Esophagus squamous epithelium (tissue), 5 donors: Measurements from ENCODE around the gene RPL3. TPM values are rescaled to one million over a fixed set of nuclear protein-coding genes. Genes with fewer than 3 reads are reported as not detected.
A peak's percentile ranks its signal among the peaks of the same experiment; 100 is the strongest.

Experiments
- DNase-seq: peaks from one replicate; lab custom pipeline; 2025; lab: John Stamatoyannopoulos, UW
- H3K27ac ChIP-seq, 4 donors: fragments of 200-600 bp; sonication (generic); one replicate each; pipeline ENCODE4 v1.5.1; 2016 to 2019; ENCODE audit warnings: mild to moderate bottlenecking in 1 of 4
- H3K27me3 ChIP-seq, 4 donors: fragments of 200-600 bp; sonication (generic); 1 replicate in 3 of 4; 2 replicates in 1 of 4; pipeline versions ENCODE4 v1.5.1 to v1.6.0; 2017 to 2021; ENCODE audit warnings: antibody characterized with exemption in 1 of 4
- H3K36me3 ChIP-seq, 3 donors: fragments of 200-600 bp; sonication (generic); one replicate each; pipeline ENCODE4 v1.5.1; 2016 to 2019
- H3K4me1 ChIP-seq, 3 donors: fragments of 200-600 bp; sonication (generic); one replicate each; pipeline ENCODE4 v1.5.1; 2017 to 2019
- H3K4me3 ChIP-seq, 4 donors: fragments of 200-600 bp; sonication (generic); 1 replicate in 3 of 4; 2 replicates in 1 of 4; pipeline ENCODE4 v1.5.1; 2016 to 2019; ENCODE audit warnings: mild to moderate bottlenecking in 2 of 4, moderate library complexity in 1 of 4
- H3K9me3 ChIP-seq, 3 donors: fragments of 200-600 bp; sonication (generic); one replicate each; pipeline ENCODE4 v1.5.1; 2016 to 2019
- CTCF ChIP-seq, 6 experiments: fragments of 450-650 bp in 4 of 6; fragments of 200-600 bp in 2 of 6; sonication (generic) in 2 of 6; IDR thresholded peaks; one replicate each; pipeline ENCODE4 v1.5.1; 2016 to 2019; ENCODE audit warnings: antibody characterized with exemption in 6 of 6, mild to moderate bottlenecking in 4 of 6, moderate library complexity in 4 of 6
- POLR2A ChIP-seq, 4 donors: fragments of 450-650 bp; IDR thresholded peaks; one replicate each; pipeline ENCODE4 v1.6.1; 2017; ENCODE audit warnings: antibody characterized with exemption in 4 of 4, mild to moderate bottlenecking in 4 of 4, moderate library complexity in 3 of 4
- WGBS, 2 donors: methylation state at CpG; one replicate each; pipeline ENCODE4 v1.1.5; 2018; 5-methylcytosine and 5-hydroxymethylcytosine counted together
- intact Hi-C: fragments of 100-400 bp; cut with DNase I; formaldehyde crosslinking; loops from one replicate; pipeline ENCODE4 v1.15.0; 2022
- total RNA-seq, 4 donors: library from RNA; depleted of rRNA; stranded (reverse); fragments of >200 nt; gene quantifications; one replicate each; pipeline ENCODE4 v1.1.0, GENCODE V29; 2016
- donor health status: DM: yes; HTN: yes; CAD: no.

Gene RPL3
- total RNA-seq, 4 donors from 2014 or later = 1,469 to 2,891 (median 2,008) TPM

GRCh38 chr22:39306456-39307361 lies 12.7 kb downstream of the RPL3 start:
- TF ChIP-seq POLR2A (IDR thresholded peaks at IDR 0.05) = no peak
- peak in 5 of 6 experiments; percentile 23 to 49 (median 26) for TF ChIP-seq CTCF (IDR thresholded peaks at IDR 0.05)
- no peak for DNase-seq
- H3K27ac ChIP-seq = peak overlapping the region in 1 of 4 donors; percentile 18
- H3K4me1 ChIP-seq = peaks cover 9 to 46% (median 21%) of the 10 kb centered on the region in 3 donors
- no peak overlapping the region for H3K4me3 ChIP-seq
- H3K27me3 ChIP-seq = peaks cover 0 to 2% (median 0%) of the 10 kb centered on the region in 4 donors
- WGBS, 2 donors = 82 to 100% methylated on average over 1 to 3 of the region's 14 CpGs
- peaks cover 3 to 7% (median 3%) of the 10 kb centered on the region in 3 donors for H3K36me3 ChIP-seq
- intact Hi-C loops = no loop called here
- no peaks in the 10 kb centered on the region for H3K9me3 ChIP-seq

GRCh38 chr22:39303892-39304671 lies 15.3 kb downstream of the RPL3 start:
- no peak for DNase-seq

GRCh38 chr22:39303358-39303757 lies 16.1 kb downstream of the RPL3 start:
- no peak for DNase-seq
- Histone ChIP-seq H3K9me3 (no peaks in the 10 kb centered on the region), H3K4me3 (no peak overlapping the region), H3K27ac (no peak overlapping the region), H3K36me3 (no peaks in the 10 kb centered on the region), H3K4me1 (peaks cover 1 to 37% (median 10%) of the 10 kb centered on the region in 3 donors), H3K27me3 (peaks cover 0 to 24% (median 0%) of the 10 kb centered on the region in 4 donors)
- intact Hi-C loops = no loop called here
- WGBS, 2 donors = 68 to 93% methylated on average over 5 to 11 of the region's 11 CpGs
- TF ChIP-seq POLR2A (IDR thresholded peaks at IDR 0.05) = no peak
- no peak for TF ChIP-seq CTCF (IDR thresholded peaks at IDR 0.05)

More at GRCh38 chr22:39303892-39304671, 15.3 kb downstream of the RPL3 start:
- no peak for TF ChIP-seq POLR2A (IDR thresholded peaks at IDR 0.05)
- H3K9me3 ChIP-seq = no peaks in the 10 kb centered on the region
- H3K27me3 ChIP-seq = peaks cover 0 to 24% (median 0%) of the 10 kb centered on the region in 4 donors
- 65 to 91% methylated on average over 4 to 8 of the region's 16 CpGs for WGBS, 2 donors
- H3K4me3 ChIP-seq = no peak overlapping the region
- no peaks in the 10 kb centered on the region for H3K36me3 ChIP-seq
- H3K27ac ChIP-seq = no peak overlapping the region
- intact Hi-C loops = no loop called here
- H3K4me1 ChIP-seq = peaks cover 9 to 41% (median 12%) of the 10 kb centered on the region in 3 donors

- H3K27me3 ChIP-seq = peaks cover 0 to 24% (median 0%) of the 10 kb centered on the region in 4 donors
- intact Hi-C loops = no loop called here
- no peak overlapping the region for H3K27ac ChIP-seq
- TF ChIP-seq POLR2A (IDR thresholded peaks at IDR 0.05) (no peak), CTCF (IDR thresholded peaks at IDR 0.05) (no peak)
- H3K4me3 ChIP-seq = no peak overlapping the region
- no peak for DNase-seq
- H3K36me3 ChIP-seq = no peaks in the 10 kb centered on the region
- H3K4me1 ChIP-seq = peaks cover 0 to 43% (median 10%) of the 10 kb centered on the region in 3 donors
- H3K9me3 ChIP-seq = no peaks in the 10 kb centered on the region
- 85 to 91% methylated on average over 2 of the region's 2 CpGs for WGBS, 2 donors
These were observed 16.9 kb downstream of the RPL3 start for GRCh38 chr22:39302431-39302960.

GRCh38 chr22:39301926-39302325 lies 17.5 kb downstream of the RPL3 start:
- 38% methylated on average over 3 to 6 of the region's 7 CpGs for WGBS, 2 donors
- no peak for DNase-seq
- Histone ChIP-seq H3K4me3 (no peak overlapping the region), H3K36me3 (no peaks in the 10 kb centered on the region), H3K27ac (no peak overlapping the region), H3K27me3 (peaks cover 0 to 25% (median 0%) of the 10 kb centered on the region in 4 donors), H3K4me1 (peaks cover 5 to 46% (median 15%) of the 10 kb centered on the region in 3 donors), H3K9me3 (no peaks in the 10 kb centered on the region)
- intact Hi-C loops = no loop called here
- TF ChIP-seq CTCF (IDR thresholded peaks at IDR 0.05) = no peak
- TF ChIP-seq POLR2A (IDR thresholded peaks at IDR 0.05) = no peak
